Thoracic aorta (tissue), 2 donors: ENCODE measurements around the gene ALPK3. TPM values are rescaled to one million over a fixed set of nuclear protein-coding genes. Genes with fewer than 3 reads are reported as not detected.

ENCODE experiments used
- ATAC-seq: fragments of 150-250 bp; one replicate; pipeline ENCODE4 v1.8.0; 2017; ENCODE audit warnings: low read depth; ENCODE audit not compliant: insufficient number of reproducible peaks, low FRiP score
- DNase-seq: peaks from one replicate; pipeline ENCODE4 v3.0.0-alpha.2; 2020; ENCODE audit warnings: low spot score
- H3K27ac ChIP-seq, 2 donors: fragments of 200-600 bp; sonication (generic); 1 replicate in 1 of 2; 2 replicates in 1 of 2; pipeline ENCODE4 v1.5.1; 2016; ENCODE audit warnings: mild to moderate bottlenecking in 2 of 2, moderate library complexity in 2 of 2
- H3K27me3 ChIP-seq: fragments of 200-600 bp; sonication (generic); replicated peaks from 2 replicates; pipeline ENCODE4 v1.6.0; 2016; ENCODE audit warnings: mild to moderate bottlenecking; ENCODE audit not compliant: insufficient read depth
- H3K36me3 ChIP-seq: fragments of 200-600 bp; sonication (generic); one replicate; pipeline ENCODE4 v1.5.1; 2016
- H3K4me1 ChIP-seq, 2 donors: fragments of 200-600 bp; sonication (generic); 1 replicate in 1 of 2; 2 replicates in 1 of 2; pipeline versions ENCODE4 v1.5.1 to v1.6.0; 2016; ENCODE audit warnings: low read depth in 2 of 2, mild to moderate bottlenecking in 1 of 2; ENCODE audit not compliant: control insufficient read depth in 1 of 2
- H3K4me3 ChIP-seq: fragments of 200-600 bp; sonication (generic); 2 replicates; pipeline ENCODE4 v1.5.1; 2016; ENCODE audit warnings: mild to moderate bottlenecking
- H3K9me3 ChIP-seq: fragments of 200-600 bp; sonication (generic); 2 replicates; pipeline ENCODE4 v1.5.1; 2016
- CTCF ChIP-seq: fragments of 200-600 bp; sonication (generic); IDR thresholded peaks from one replicate; pipeline ENCODE4 v1.5.1; 2019; ENCODE audit warnings: antibody characterized with exemption
- total RNA-seq, 2 donors: library from RNA; depleted of rRNA; stranded (reverse); fragments of >200 nt; gene quantifications; one replicate each; pipeline versions ENCODE4 v1.1.0 to v1.2.3, GENCODE V29; 2016

ALPK3 gene
- total RNA-seq, 2 donors from 2014 or later, result 56.9 to 81.1 TPM

- ATAC-seq (peak; percentile 67), DNase-seq (no peak)
- Histone ChIP-seq H3K4me3 (peak overlapping the region; percentile 50), H3K27me3 (no peaks in the 10 kb centered on the region), H3K4me1 (peaks cover 16 to 29% of the 10 kb centered on the region in 2 donors), H3K27ac (peak overlapping the region; percentile 52 to 53), H3K9me3 (no peaks in the 10 kb centered on the region), H3K36me3 (peaks cover 45% of the 10 kb centered on the region)
- peak; percentile 37 for TF ChIP-seq CTCF
These were observed 46.6 kb downstream of the ALPK3 start for GRCh38 chr15:84863565-84864443.

- Histone ChIP-seq H3K36me3 (peaks cover 46% of the 10 kb centered on the region), H3K27ac (peak overlapping the region; percentile 52 to 53)
These were observed 47.3 kb downstream of the ALPK3 start for GRCh38 chr15:84864444-84864795.

GRCh38 chr15:84865074-84865569, 48.0 kb downstream of the ALPK3 start:
- Histone ChIP-seq H3K4me1 (peaks cover 16 to 29% of the 10 kb centered on the region in 2 donors), H3K27me3 (no peaks in the 10 kb centered on the region), H3K4me3 (no peak overlapping the region), H3K36me3 (peaks cover 42% of the 10 kb centered on the region), H3K27ac (peak overlapping the region; percentile 52 to 53), H3K9me3 (no peaks in the 10 kb centered on the region)
- ATAC-seq (no peak), DNase-seq (no peak)
- no peak for TF ChIP-seq CTCF

More at GRCh38 chr15:84864444-84864795, 47.3 kb downstream of the ALPK3 start:
- DNase-seq, result no peak
- Histone ChIP-seq H3K27me3 (no peaks in the 10 kb centered on the region), H3K4me1 (peaks cover 16 to 29% of the 10 kb centered on the region in 2 donors), H3K4me3 (peak overlapping the region; percentile 50), H3K9me3 (no peaks in the 10 kb centered on the region)
- ATAC-seq, result no peak
- no peak for TF ChIP-seq CTCF

GRCh38 chr15:84868037-84868880, 51.1 kb downstream of the ALPK3 start:
- ATAC-seq, result no peak
- DNase-seq, result no peak
- no peak for TF ChIP-seq CTCF
- Histone ChIP-seq H3K27me3 (no peaks in the 10 kb centered on the region), H3K27ac (peak overlapping the region; percentile 23 to 45), H3K36me3 (peaks cover 33% of the 10 kb centered on the region), H3K4me1 (peaks cover 16 to 40% of the 10 kb centered on the region in 2 donors), H3K9me3 (no peaks in the 10 kb centered on the region), H3K4me3 (no peak overlapping the region)

- Histone ChIP-seq H3K27ac (no peak overlapping the region), H3K4me3 (no peak overlapping the region), H3K9me3 (no peaks in the 10 kb centered on the region), H3K27me3 (no peaks in the 10 kb centered on the region), H3K4me1 (peaks cover 9 to 40% of the 10 kb centered on the region in 2 donors), H3K36me3 (peaks cover 25% of the 10 kb centered on the region)
- DNase-seq, result no peak
- no peak for ATAC-seq
- no peak for TF ChIP-seq CTCF
These were observed 52.4 kb downstream of the ALPK3 start for GRCh38 chr15:84869510-84869909.
